Glutamatergic neuron (in vitro differentiated cells): ENCODE results near the gene SIX1. TPM values are rescaled to one million over a fixed set of nuclear protein-coding genes. Genes with fewer than 3 reads are reported as not detected.

Experiments
- DNase-seq: peaks from one replicate; pipeline ENCODE4 v3.0.0; 2022
- H3K27ac Mint-ChIP-seq: one replicate; pipeline ENCODE4 v1.8.0; 2020; ENCODE audit warnings: mild to moderate bottlenecking, mixed read lengths, inconsistent platforms; ENCODE audit not compliant: unreplicated experiment
- H3K27me3 Mint-ChIP-seq: one replicate; pipeline ENCODE4 v1.8.0; 2020; ENCODE audit warnings: mild to moderate bottlenecking, moderate library complexity, mixed read lengths, inconsistent platforms; ENCODE audit not compliant: unreplicated experiment
- H3K36me3 Mint-ChIP-seq: one replicate; pipeline ENCODE4 v1.8.0; 2020; ENCODE audit warnings: mild to moderate bottlenecking, mixed read lengths, inconsistent platforms; ENCODE audit not compliant: unreplicated experiment
- H3K4me1 Mint-ChIP-seq: one replicate; pipeline ENCODE4 v1.8.0; 2020; ENCODE audit warnings: mild to moderate bottlenecking, low read depth, mixed read lengths, inconsistent platforms; ENCODE audit not compliant: unreplicated experiment
- H3K4me3 Mint-ChIP-seq: one replicate; pipeline ENCODE4 v1.8.0; 2020; ENCODE audit warnings: mild to moderate bottlenecking, mixed read lengths, inconsistent platforms; ENCODE audit not compliant: unreplicated experiment
- H3K9me3 Mint-ChIP-seq: one replicate; pipeline ENCODE4 v1.8.0; 2020; ENCODE audit warnings: mild to moderate bottlenecking, moderate library complexity, mixed read lengths, inconsistent platforms; ENCODE audit not compliant: unreplicated experiment
- total RNA-seq: library from RNA; stranded (reverse); fragmentation: NEBNext Ultra II Directional; extraction: Animal tissue kit (Norgen Biotek cat#: 25700); gene quantifications from one replicate; pipeline ENCODE4 v1.2.1, GENCODE V29; 2021; ENCODE audit not compliant: unreplicated experiment
- TF ChIP-seq, protein P1 (sequence below): fragments of 200-600 bp; sonication (generic); IDR thresholded peaks from one replicate; pipeline ENCODE4 v1.5.0; 2021; ENCODE audit not compliant: partially characterized antibody, unreplicated experiment

SIX1 gene
- total RNA-seq, 1 donor from 2014 or later, result 79.6 TPM

DNA sequence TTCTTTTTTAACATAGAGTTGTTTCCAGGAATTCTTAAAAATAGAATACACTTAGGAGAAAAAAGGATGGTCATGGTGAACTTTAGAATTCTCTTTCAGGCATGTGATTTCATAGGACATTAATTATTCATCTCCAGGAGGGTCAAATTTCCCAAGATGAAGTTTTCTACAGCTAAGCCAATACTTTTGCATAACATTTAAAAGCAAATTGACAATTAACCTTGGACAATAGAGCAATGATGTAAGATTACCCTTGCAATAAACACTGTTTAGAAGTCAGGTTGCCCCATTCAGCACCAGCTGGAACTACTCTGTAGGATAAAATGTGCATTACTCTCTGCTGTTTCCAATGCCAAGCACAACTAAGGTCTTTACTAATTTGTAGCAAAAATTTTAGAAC lies 49.5 kb downstream of the SIX1 start:
- Mint-ChIP-seq H3K4me3 (no peak overlapping the region), H3K27me3 (no peaks in the 10 kb centered on the region), H3K4me1 (no peaks in the 10 kb centered on the region), H3K27ac (no peak overlapping the region), H3K9me3 (peaks cover 1% of the 10 kb centered on the region), H3K36me3 (no peaks in the 10 kb centered on the region)
- TF ChIP-seq, protein P1, sequence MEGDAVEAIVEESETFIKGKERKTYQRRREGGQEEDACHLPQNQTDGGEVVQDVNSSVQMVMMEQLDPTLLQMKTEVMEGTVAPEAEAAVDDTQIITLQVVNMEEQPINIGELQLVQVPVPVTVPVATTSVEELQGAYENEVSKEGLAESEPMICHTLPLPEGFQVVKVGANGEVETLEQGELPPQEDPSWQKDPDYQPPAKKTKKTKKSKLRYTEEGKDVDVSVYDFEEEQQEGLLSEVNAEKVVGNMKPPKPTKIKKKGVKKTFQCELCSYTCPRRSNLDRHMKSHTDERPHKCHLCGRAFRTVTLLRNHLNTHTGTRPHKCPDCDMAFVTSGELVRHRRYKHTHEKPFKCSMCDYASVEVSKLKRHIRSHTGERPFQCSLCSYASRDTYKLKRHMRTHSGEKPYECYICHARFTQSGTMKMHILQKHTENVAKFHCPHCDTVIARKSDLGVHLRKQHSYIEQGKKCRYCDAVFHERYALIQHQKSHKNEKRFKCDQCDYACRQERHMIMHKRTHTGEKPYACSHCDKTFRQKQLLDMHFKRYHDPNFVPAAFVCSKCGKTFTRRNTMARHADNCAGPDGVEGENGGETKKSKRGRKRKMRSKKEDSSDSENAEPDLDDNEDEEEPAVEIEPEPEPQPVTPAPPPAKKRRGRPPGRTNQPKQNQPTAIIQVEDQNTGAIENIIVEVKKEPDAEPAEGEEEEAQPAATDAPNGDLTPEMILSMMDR, result no peak
- no peak for DNase-seq

DNA sequence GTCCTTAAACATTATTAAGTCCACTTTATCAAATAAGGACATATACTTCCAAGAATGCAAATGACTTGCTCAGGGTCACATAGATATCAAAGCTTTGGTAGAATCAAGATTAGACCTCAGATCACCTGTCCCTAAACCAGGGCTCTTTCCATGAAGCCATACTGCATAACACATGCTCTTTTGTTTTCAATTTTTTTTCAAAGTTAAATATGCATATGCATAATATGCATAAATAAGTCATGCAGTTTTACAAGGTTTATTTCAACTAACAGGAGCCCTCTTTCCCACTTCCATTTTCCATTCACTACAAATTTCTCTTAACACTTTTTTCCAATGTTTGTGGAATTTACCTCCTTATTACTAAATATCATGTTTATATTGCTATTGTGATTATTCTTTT lies 53.1 kb downstream of the SIX1 start:
- Mint-ChIP-seq H3K36me3 (no peaks in the 10 kb centered on the region), H3K27ac (no peak overlapping the region), H3K9me3 (peaks cover 1% of the 10 kb centered on the region), H3K4me3 (no peak overlapping the region), H3K4me1 (no peaks in the 10 kb centered on the region), H3K27me3 (no peaks in the 10 kb centered on the region)
- no peak for DNase-seq
- TF ChIP-seq, protein P1, result no peak

DNA sequence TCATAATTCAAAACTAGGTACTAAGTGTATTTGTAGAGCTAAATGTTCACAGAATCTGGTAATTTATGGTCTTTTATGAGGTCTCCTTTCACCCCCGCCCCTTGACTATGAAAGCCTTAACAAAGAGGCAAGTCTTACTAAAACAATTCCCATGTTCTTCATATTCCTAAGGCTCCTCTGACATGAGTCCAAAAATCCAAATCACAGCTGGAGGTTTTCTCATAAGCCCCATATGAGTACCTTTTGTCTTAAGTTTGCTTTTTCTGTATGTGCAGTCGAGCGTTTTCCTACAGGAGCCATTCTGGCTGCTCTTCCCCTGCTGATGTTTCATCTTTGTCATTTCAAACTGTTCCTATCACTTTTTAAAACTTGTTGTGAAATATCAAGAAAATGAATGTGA lies 55.2 kb downstream of the SIX1 start:
- no peak for DNase-seq
- Mint-ChIP-seq H3K36me3 (no peaks in the 10 kb centered on the region), H3K27me3 (no peaks in the 10 kb centered on the region), H3K4me1 (no peaks in the 10 kb centered on the region), H3K27ac (no peak overlapping the region), H3K4me3 (no peak overlapping the region), H3K9me3 (peaks cover 1% of the 10 kb centered on the region)
- TF ChIP-seq, protein P1, result no peak

Other genes with a start within 250 kb of the SIX1 start
- gene C14orf39, start 163.4 kb downstream of the SIX1 start, total RNA-seq, result 1.4 TPM
- gene SIX6, start 140.3 kb downstream of the SIX1 start, total RNA-seq, result not detected
- gene SIX4, start 74.9 kb upstream of the SIX1 start, total RNA-seq, result 22.1 TPM
- 45.2 TPM for gene MNAT1, start 85.3 kb upstream of the SIX1 start, total RNA-seq